GM12873 (cell line): ENCODE results near the gene FHOD3.

Experiments
- CTCF ChIP-seq: IDR thresholded peaks from 2 replicates; pipeline ENCODE4 v1.5.1; 2012; ENCODE audit warnings: low read depth, mild to moderate bottlenecking, moderate library complexity, low read length, control low read depth; ENCODE audit not compliant: insufficient read depth; ENCODE audit errors: missing control alignments

FHOD3 gene

DNA sequence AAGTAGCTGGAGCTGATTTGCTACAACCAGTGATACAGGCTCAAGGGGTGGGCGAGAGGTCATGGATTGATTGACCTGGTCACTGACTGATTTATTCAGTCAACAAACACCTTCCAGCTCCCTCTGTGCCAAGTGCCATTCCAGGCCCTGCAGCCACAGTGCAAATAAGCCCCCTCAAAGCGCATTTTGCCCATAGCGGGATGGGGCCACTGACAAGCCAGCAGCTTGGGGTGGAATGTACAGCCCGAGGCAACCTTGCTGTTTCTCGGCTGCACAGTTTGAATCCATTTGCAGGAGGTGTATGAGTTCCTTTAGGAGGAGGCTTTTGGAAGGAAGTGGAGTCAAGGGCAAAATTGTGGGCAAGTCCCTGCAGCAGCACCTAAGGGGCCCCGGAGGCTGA lies 296.1 kb downstream of the FHOD3 start:
- TF ChIP-seq CTCF = no peak

DNA sequence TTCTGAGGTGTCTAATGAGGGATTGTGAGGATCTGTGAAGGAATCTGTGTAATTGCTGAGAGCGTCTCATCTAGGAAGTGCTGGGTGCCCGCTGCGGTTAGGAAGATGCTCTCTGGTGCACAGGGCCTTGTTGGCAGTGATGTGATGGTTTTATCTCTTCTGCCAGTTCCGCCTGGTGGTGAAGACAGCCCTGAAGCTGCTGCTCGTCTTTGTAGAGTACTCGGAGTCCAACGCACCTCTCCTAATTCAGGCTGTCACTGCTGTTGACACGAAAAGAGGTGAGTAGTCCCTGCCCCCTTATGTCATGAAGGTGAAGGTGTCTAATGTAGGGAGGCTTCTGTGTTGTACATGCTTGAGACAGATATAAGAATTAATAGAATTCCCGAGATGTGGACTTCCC lies 297.1 kb downstream of the FHOD3 start:
- no peak for TF ChIP-seq CTCF

DNA sequence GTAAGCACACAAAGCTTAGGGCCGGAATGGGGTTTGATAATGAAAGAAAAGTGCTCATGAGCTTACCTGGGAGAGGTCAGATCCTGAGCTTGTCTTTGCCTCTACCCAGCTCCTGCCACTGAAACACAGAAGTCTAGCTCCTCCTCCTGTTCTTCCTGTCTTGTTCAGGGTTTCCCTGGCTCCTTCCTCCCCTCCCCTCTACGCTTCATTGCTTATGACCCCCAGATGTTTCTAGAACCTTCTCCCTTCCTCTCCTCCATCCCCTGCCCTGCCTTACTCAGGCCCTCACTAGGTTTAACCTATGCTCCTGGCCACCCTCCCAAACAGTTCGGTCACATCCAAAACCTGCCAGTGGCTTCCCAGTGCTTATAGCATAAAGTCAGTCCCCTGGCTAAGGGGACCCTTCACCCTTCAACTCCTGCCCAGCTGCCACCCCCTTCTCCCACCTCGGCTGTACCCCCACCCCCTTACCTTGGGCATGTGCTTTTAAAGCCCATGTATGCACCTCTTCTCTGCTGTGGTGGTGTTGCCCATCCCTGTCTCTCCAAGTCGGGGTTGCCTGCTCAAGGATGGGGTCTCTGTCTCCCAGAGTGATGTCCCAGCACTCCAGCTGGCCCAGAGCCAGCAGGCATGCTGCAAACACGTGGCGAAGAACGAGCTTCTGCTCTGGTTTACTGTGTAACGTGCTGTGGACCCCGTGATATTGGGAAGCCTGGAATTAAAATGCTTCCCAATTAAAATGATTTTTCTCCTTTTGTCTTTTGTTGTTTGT lies 297.7 kb downstream of the FHOD3 start:
- TF ChIP-seq CTCF = no peak

GRCh38 chr18:36595818-36596215 lies 298.3 kb downstream of the FHOD3 start:
- no peak for TF ChIP-seq CTCF

GRCh38 chr18:36597636-36598035 lies 300.1 kb downstream of the FHOD3 start:
- TF ChIP-seq CTCF = no peak

GRCh38 chr18:36600548-36600947 lies 303.0 kb downstream of the FHOD3 start:
- no peak for TF ChIP-seq CTCF

- TF ChIP-seq CTCF = no peak
Observed at GRCh38 chr18:36601316-36601715, 303.8 kb downstream of the FHOD3 start.
